Mesendoderm (in vitro differentiated cells): ENCODE data around the gene KPNA1.

Experiments used
- DNase-seq: peaks from one replicate; pipeline ENCODE4 v3.0.0; 2013
- H2AK5ac ChIP-seq: 2 replicates; pipeline ENCODE4 v1.6.1; 2013; ENCODE audit warnings: low read length, inconsistent platforms
- H2BK120ac ChIP-seq: 2 replicates; pipeline ENCODE4 v1.6.1; 2013; ENCODE audit warnings: low read depth, mild to moderate bottlenecking, low read length, moderate library complexity, mixed read lengths
- H2BK15ac ChIP-seq: replicated peaks from 2 replicates; pipeline ENCODE4 v1.6.1; 2013; ENCODE audit warnings: low read depth, mild to moderate bottlenecking, moderate library complexity
- H2BK5ac ChIP-seq: 2 replicates; pipeline ENCODE4 v1.6.1; 2013; ENCODE audit warnings: low read length, inconsistent platforms
- H3K18ac ChIP-seq: 2 replicates; pipeline ENCODE4 v1.6.1; 2013; ENCODE audit warnings: mild to moderate bottlenecking, low read length, mixed read lengths
- H3K23ac ChIP-seq: one replicate; pipeline ENCODE4 v1.6.1; 2013; ENCODE audit warnings: low read length
- H3K27ac ChIP-seq: 2 replicates; pipeline ENCODE4 v1.5.1; 2013; ENCODE audit warnings: low read depth, mild to moderate bottlenecking, inconsistent platforms, low read length, moderate library complexity
- H3K27me3 ChIP-seq: 2 replicates; pipeline ENCODE4 v1.6.1; 2013; ENCODE audit warnings: low read length, control low read depth, mild to moderate bottlenecking, inconsistent platforms; ENCODE audit not compliant: insufficient read depth, poor library complexity
- H3K36me3 ChIP-seq: 2 replicates; pipeline ENCODE4 v1.6.1; 2013; ENCODE audit warnings: low read length, inconsistent platforms; ENCODE audit not compliant: control insufficient read depth, insufficient read depth
- H3K4ac ChIP-seq: one replicate; pipeline ENCODE4 v1.6.1; 2013; ENCODE audit warnings: low read depth, mild to moderate bottlenecking, low read length, moderate library complexity
- H3K4me1 ChIP-seq: 2 replicates; pipeline ENCODE4 v1.6.1; 2013; ENCODE audit warnings: low read depth, low read length, inconsistent platforms; ENCODE audit not compliant: control insufficient read depth
- H3K4me2 ChIP-seq: 2 replicates; pipeline ENCODE4 v1.6.1; 2013; ENCODE audit warnings: low read length
- H3K4me3 ChIP-seq: 2 replicates; pipeline ENCODE4 v1.5.1; 2013; ENCODE audit warnings: mild to moderate bottlenecking, low read length
- H3K56ac ChIP-seq: one replicate; pipeline ENCODE4 v1.6.1; 2013; ENCODE audit warnings: low read length
- H3K79me1 ChIP-seq: 2 replicates; pipeline ENCODE4 v1.6.1; 2013; ENCODE audit warnings: low read length, inconsistent platforms
- H3K79me2 ChIP-seq: 2 replicates; pipeline ENCODE4 v1.6.1; 2013; ENCODE audit warnings: mild to moderate bottlenecking, low read length; ENCODE audit not compliant: control insufficient read depth, insufficient read depth
- H3K9ac ChIP-seq: 2 replicates; pipeline ENCODE4 v1.6.1; 2013; ENCODE audit warnings: low read length, inconsistent platforms
- H4K5ac ChIP-seq: one replicate; pipeline ENCODE4 v1.6.1; 2013; ENCODE audit warnings: low read length
- H4K8ac ChIP-seq: one replicate; pipeline ENCODE4 v1.6.1; 2013; ENCODE audit warnings: low read depth, mild to moderate bottlenecking, control low read depth, low read length, moderate library complexity
- WGBS: extraction: QIAGEN DNeasy Blood & Tissue Kit; methylation state at CpG from one replicate; pipeline ENCODE4 v1.1.7; 2013; ENCODE audit warnings: low lambda C conversion rate, missing lambda C conversion rate; ENCODE audit not compliant: insufficient coverage; ENCODE audit errors: extremely low coverage; 5-methylcytosine and 5-hydroxymethylcytosine counted together

The KPNA1 gene

GRCh38 chr3:122435950-122436349, 78.8 kb downstream of the KPNA1 start:
- Histone ChIP-seq H2BK120ac (no peak overlapping the region), H3K9ac (no peak overlapping the region), H2AK5ac (no peak overlapping the region), H3K4ac (no peak overlapping the region), H3K79me2 (no peaks in the 10 kb centered on the region), H3K4me2 (no peak overlapping the region), H4K8ac (no peak overlapping the region), H3K18ac (no peak overlapping the region), H3K23ac (no peak overlapping the region), H4K5ac (no peak overlapping the region), H2BK5ac (no peak overlapping the region), H3K36me3 (peaks cover 3% of the 10 kb centered on the region), H2BK15ac (no peak overlapping the region), H3K56ac (no peak overlapping the region), H3K4me3 (no peak overlapping the region), H3K27me3 (no peaks in the 10 kb centered on the region), H3K27ac (no peak overlapping the region), H3K79me1 (no peaks in the 10 kb centered on the region), H3K4me1 (no peaks in the 10 kb centered on the region)
- no CpG with 5 or more reads among the region's 9 CpGs for WGBS
- peak; percentile 16 for DNase-seq

- no peaks in the 10 kb centered on the region for H3K79me2 ChIP-seq
- H3K4me3 ChIP-seq, result no peak overlapping the region
- no peak overlapping the region for H3K9ac ChIP-seq
- H2AK5ac ChIP-seq, result no peak overlapping the region
- H2BK5ac ChIP-seq, result no peak overlapping the region
- H3K27ac ChIP-seq, result no peak overlapping the region
- H3K4me2 ChIP-seq, result no peak overlapping the region
- no peak overlapping the region for H2BK120ac ChIP-seq
- no peak overlapping the region for H2BK15ac ChIP-seq
- H3K79me1 ChIP-seq, result no peaks in the 10 kb centered on the region
- H3K36me3 ChIP-seq, result peaks cover 7% of the 10 kb centered on the region
- no peak for DNase-seq
- H3K4ac ChIP-seq, result no peak overlapping the region
- no peak overlapping the region for H3K56ac ChIP-seq
- no peak overlapping the region for H3K23ac ChIP-seq
- H3K18ac ChIP-seq, result no peak overlapping the region
- H3K4me1 ChIP-seq, result no peaks in the 10 kb centered on the region
- WGBS, result no CpG with 5 or more reads among the region's 2 CpGs
- H4K8ac ChIP-seq, result no peak overlapping the region
- no peaks in the 10 kb centered on the region for H3K27me3 ChIP-seq
- no peak overlapping the region for H4K5ac ChIP-seq
Measured at GRCh38 chr3:122430371-122430770, 84.4 kb downstream of the KPNA1 start.

GRCh38 chr3:122427857-122428471, 86.8 kb downstream of the KPNA1 start:
- Histone ChIP-seq H3K36me3 (peaks cover 5% of the 10 kb centered on the region), H2AK5ac (no peak overlapping the region), H3K27ac (no peak overlapping the region), H3K4me2 (no peak overlapping the region), H2BK5ac (no peak overlapping the region), H3K56ac (no peak overlapping the region), H3K79me1 (no peaks in the 10 kb centered on the region), H3K23ac (no peak overlapping the region), H3K9ac (no peak overlapping the region), H3K4ac (no peak overlapping the region), H4K8ac (no peak overlapping the region), H3K4me3 (no peak overlapping the region), H3K4me1 (no peaks in the 10 kb centered on the region), H3K27me3 (no peaks in the 10 kb centered on the region), H4K5ac (no peak overlapping the region), H2BK120ac (no peak overlapping the region), H3K18ac (no peak overlapping the region), H2BK15ac (no peak overlapping the region), H3K79me2 (no peaks in the 10 kb centered on the region)
- WGBS, result no CpG with 5 or more reads among the region's 2 CpGs
- no peak for DNase-seq

- Histone ChIP-seq H3K4me1 (no peaks in the 10 kb centered on the region), H3K9ac (no peak overlapping the region), H3K27me3 (no peaks in the 10 kb centered on the region), H3K27ac (no peak overlapping the region), H2BK15ac (no peak overlapping the region), H2AK5ac (no peak overlapping the region), H3K4ac (no peak overlapping the region), H4K5ac (no peak overlapping the region), H3K79me1 (no peaks in the 10 kb centered on the region), H3K79me2 (no peaks in the 10 kb centered on the region), H3K56ac (no peak overlapping the region), H3K4me3 (no peak overlapping the region), H2BK120ac (no peak overlapping the region), H3K4me2 (no peak overlapping the region), H3K36me3 (peaks cover 3% of the 10 kb centered on the region), H2BK5ac (no peak overlapping the region), H3K18ac (no peak overlapping the region), H4K8ac (no peak overlapping the region), H3K23ac (no peak overlapping the region)
- no CpG with 5 or more reads among the region's 2 CpGs for WGBS
- no peak for DNase-seq
Measured at GRCh38 chr3:122421836-122422235, 92.9 kb downstream of the KPNA1 start.

GRCh38 chr3:122421101-122421500, 93.6 kb downstream of the KPNA1 start:
- Histone ChIP-seq H3K18ac (no peak overlapping the region), H2BK5ac (no peak overlapping the region), H2BK15ac (no peak overlapping the region), H3K4ac (no peak overlapping the region), H2BK120ac (no peak overlapping the region), H3K36me3 (no peaks in the 10 kb centered on the region), H3K9ac (no peak overlapping the region), H2AK5ac (no peak overlapping the region), H3K4me3 (no peak overlapping the region), H3K27ac (no peak overlapping the region), H4K5ac (no peak overlapping the region), H3K4me2 (no peak overlapping the region), H3K23ac (no peak overlapping the region), H4K8ac (no peak overlapping the region), H3K79me2 (no peaks in the 10 kb centered on the region), H3K79me1 (no peaks in the 10 kb centered on the region), H3K56ac (no peak overlapping the region), H3K4me1 (no peaks in the 10 kb centered on the region), H3K27me3 (no peaks in the 10 kb centered on the region)
- DNase-seq, result no peak
- WGBS, result no CpG with 5 or more reads among the region's 4 CpGs

- Histone ChIP-seq H3K27me3 (no peaks in the 10 kb centered on the region), H2BK15ac (no peak overlapping the region), H3K18ac (no peak overlapping the region), H3K36me3 (no peaks in the 10 kb centered on the region), H3K4me2 (no peak overlapping the region), H2BK5ac (no peak overlapping the region), H3K4me1 (no peaks in the 10 kb centered on the region), H4K8ac (peak overlapping the region; percentile 13), H3K79me2 (peaks cover 5% of the 10 kb centered on the region), H3K4me3 (no peak overlapping the region), H3K23ac (no peak overlapping the region), H3K27ac (no peak overlapping the region), H3K56ac (no peak overlapping the region), H3K79me1 (peaks cover 4% of the 10 kb centered on the region), H2BK120ac (no peak overlapping the region), H3K9ac (peak overlapping the region; percentile 91), H4K5ac (no peak overlapping the region), H2AK5ac (no peak overlapping the region), H3K4ac (no peak overlapping the region)
- WGBS, result no CpG with 5 or more reads among the region's 14 CpGs
- DNase-seq, result peak; percentile 29
Measured at GRCh38 chr3:122416966-122417365, 97.8 kb downstream of the KPNA1 start.
